Hematopoietic multipotent progenitor cell treated with erythropoietin and hydrocortisone succinate and interleukin-3 and kit ligand, for 4 days (in vitro differentiated cells): ENCODE data around the gene VEGFC.

Experiments
- DNase-seq: peaks from one replicate; pipeline ENCODE4 v3.0.0-alpha.2; 2015

The VEGFC gene, protein sequence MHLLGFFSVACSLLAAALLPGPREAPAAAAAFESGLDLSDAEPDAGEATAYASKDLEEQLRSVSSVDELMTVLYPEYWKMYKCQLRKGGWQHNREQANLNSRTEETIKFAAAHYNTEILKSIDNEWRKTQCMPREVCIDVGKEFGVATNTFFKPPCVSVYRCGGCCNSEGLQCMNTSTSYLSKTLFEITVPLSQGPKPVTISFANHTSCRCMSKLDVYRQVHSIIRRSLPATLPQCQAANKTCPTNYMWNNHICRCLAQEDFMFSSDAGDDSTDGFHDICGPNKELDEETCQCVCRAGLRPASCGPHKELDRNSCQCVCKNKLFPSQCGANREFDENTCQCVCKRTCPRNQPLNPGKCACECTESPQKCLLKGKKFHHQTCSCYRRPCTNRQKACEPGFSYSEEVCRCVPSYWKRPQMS

DNA sequence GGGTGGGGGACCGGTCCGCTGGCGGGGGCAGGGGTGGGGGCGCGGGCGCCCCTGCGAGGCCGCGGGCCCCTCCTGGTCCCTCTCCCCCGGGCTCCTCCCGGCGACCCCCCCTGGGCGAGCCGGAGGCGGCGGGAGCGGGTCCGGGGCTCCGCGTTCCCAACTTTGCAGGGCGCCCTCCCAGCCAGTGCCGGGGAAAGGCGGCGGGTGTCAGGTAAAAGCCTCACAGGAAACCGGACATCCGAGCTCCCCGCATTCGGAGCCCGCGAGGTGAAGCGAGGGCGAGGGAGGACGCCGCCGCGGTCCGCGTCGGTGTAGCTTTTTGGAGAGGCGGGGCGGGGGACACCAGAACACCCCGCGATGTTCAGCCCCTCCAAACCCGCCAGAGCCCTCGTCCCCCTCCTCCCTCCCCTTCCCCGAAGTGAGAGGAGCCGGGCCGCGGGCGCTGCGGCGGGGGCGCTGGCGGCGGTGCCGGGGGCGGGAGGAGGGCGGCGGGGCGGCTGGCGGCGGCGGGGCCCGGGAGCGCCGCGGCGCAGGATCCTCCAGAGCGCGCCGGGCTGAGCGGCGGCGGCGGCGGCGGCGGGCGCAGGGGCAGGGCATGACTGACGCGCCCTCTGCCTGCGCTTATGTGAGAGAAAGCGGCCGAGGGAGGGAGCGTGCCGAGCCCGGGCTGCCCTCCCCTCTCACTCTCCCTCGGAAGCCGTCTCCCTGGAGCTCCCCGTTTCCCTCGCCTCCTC, at the start of gene VEGFC:
VEGFC (minus strand) TSS at position 597 of the 734 bp plus-strand sequence. CDS start 611 bp downstream, outside the sequence.
- DNase-seq: peak; percentile 81

GRCh38 chr4:176841711-176842112, 49.0 kb upstream of the VEGFC start:
- peak; percentile 24 for DNase-seq

GRCh38 chr4:176840166-176840565, 47.4 kb upstream of the VEGFC start:
- DNase-seq: peak; percentile 85

DNA sequence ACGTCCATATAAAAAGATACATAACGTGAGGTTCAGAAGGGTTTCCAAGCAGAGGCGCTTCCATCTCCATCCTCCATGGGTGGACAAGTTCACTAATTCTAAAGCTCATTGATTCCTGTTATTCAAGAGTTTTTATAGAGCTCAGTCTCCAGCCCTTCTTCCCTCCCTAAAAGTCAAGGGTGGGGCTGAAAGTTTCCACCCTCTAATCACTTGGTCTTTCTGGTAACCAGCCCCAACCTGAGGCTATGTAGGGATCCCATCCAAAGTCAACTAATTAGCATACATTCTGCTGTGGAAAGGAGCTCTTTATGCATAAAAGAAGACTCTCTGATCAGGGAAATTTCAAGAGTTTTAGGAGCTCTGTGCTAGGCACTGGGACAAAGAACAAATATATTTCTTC, 46.9 kb upstream of the VEGFC start:
- peak; percentile 7 for DNase-seq

GRCh38 chr4:176838601-176839433, 46.1 kb upstream of the VEGFC start:
- no peak for DNase-seq

- DNase-seq: no peak
Observed at GRCh38 chr4:176837169-176837895, 44.6 kb upstream of the VEGFC start.

GRCh38 chr4:176834531-176834930, 41.8 kb upstream of the VEGFC start:
- DNase-seq: peak; percentile 24

- peak; percentile 22 for DNase-seq
Observed at GRCh38 chr4:176833400-176834175, 40.9 kb upstream of the VEGFC start.

DNA sequence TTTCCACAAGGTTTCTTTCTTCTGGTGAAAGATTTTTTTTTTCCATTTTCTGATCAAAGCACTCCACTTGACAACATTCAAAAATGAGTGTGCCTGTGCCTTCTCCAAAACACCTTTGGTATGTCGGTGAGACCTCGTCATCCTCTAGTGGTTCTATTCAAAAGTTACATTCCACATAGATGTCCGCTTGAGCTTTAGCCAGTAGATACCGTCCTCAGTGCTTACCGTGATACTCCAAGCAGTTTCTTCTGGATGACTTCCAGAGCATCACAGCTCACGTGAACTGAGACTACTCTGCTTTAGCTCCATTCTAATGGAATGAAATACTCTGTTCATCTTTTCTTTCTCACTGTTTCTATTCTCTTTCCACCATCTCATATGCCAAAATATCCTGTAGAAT, 38.2 kb upstream of the VEGFC start:
- no peak for DNase-seq

DNA sequence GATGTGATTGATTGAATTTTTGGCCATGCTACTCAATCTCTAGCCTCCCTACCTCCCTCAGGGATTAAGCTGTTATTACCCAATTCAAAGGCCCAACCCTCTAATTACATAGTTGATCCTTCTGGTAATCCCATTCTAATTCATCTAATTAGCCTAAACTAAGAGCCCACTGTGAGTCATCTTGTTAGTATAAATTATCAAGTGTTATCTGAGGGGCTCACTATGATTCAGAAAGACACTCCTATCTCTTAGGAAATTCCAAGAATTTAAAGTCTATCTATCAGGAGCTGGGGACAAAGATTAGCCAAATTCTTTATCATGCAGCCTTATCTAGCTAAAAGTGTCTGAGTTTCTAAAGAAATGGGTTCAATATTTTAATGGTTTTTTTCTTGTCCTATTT, 32.9 kb upstream of the VEGFC start:
- no peak for DNase-seq

GRCh38 chr4:176824645-176825366, 32.1 kb upstream of the VEGFC start:
- DNase-seq: no peak

GRCh38 chr4:176818531-176818930, 25.8 kb upstream of the VEGFC start:
- DNase-seq: no peak

DNA sequence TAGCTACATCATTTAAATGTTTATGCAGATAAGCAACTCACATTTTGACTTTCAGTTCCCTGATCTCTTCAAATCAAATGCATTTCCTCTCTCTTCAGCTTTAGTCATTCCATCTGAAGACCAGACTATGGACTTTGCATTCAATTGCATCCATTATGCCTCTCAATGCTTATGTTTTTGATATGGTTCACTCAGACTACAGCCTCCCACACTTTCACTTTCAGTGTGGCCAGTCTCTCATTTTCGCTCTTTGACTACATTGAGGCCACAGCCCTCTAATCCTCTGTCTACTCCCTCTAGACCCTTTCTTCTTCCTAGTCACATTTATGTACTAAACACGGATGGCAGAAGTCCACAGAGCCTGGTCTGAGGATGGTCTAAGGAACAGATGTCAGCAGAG, 24.5 kb upstream of the VEGFC start:
- DNase-seq: no peak

- no peak for DNase-seq
Observed at GRCh38 chr4:176814770-176815169, 22.0 kb upstream of the VEGFC start.

- DNase-seq: no peak
Observed at GRCh38 chr4:176810481-176811249, 17.9 kb upstream of the VEGFC start.

DNA sequence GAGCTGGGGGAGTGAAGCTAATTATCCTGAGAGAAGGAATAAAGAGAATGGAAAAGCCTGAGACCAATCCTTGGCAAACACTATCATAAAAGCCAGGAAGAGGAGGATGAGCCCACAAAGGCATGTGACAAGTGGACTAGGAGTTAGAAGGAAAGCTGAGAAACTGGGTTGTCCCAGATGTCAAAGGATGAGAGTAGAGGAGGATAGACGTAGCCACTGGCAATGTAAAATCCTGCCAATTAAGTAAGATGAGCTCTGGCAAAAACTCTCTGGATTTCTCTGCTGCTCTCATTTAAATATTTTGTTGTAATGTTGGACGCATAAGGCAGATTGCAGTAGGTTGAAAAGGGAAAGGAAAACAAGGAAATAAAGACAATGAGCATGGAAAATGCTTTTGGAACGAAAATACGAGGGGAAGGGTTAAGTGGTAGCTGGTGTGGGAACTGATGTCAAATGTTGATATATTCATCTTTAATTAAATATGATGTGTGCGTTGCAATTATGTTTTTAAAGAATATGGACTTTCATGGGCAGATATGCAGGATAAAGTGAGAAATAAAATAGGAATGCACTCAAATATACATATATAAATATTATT, 14.2 kb upstream of the VEGFC start:
- no peak for DNase-seq

GRCh38 chr4:176805155-176805554, 12.4 kb upstream of the VEGFC start:
- peak; percentile 34 for DNase-seq

DNA sequence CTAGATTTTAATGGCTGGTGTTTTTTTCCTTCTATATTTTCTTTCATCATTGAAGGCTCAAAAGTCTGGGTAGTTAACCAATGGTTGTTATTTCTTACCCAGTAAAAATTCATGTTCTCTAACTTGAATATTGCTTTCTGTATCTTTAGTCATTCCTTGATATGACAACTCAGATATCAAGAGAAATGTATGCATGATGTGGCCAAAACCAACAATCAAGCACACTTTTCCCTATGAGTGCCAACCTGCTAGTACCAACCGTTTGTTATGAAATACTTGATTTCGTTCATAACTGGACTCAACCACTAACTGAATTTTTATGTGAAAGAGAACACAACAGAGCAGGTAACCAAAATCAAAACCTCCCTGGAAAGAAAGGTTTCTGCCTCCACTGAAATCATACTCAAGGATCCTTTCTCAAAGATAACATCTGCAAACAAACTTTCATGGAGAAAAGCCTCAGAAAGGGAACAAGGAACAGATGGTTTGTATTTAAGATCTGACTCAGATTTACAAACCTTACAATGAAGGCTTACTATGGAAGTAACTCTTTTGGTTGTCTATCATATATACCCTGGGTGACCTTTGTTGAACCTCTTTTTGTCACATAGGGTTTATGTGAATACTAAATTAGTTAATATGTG, 8.3 kb upstream of the VEGFC start:
- no peak for DNase-seq

- DNase-seq: no peak
Observed at GRCh38 chr4:176799653-176800052, 6.9 kb upstream of the VEGFC start.
